HG03196 (cell line): ENCODE results near the gene LY6G5C.

Experiments used
- ATAC-seq: cut with Tn5 transposase; IDR thresholded peaks from one replicate; pipeline ENCODE4 v1.9.1; 2021; ENCODE audit not compliant: unreplicated experiment

LY6G5C gene

DNA sequence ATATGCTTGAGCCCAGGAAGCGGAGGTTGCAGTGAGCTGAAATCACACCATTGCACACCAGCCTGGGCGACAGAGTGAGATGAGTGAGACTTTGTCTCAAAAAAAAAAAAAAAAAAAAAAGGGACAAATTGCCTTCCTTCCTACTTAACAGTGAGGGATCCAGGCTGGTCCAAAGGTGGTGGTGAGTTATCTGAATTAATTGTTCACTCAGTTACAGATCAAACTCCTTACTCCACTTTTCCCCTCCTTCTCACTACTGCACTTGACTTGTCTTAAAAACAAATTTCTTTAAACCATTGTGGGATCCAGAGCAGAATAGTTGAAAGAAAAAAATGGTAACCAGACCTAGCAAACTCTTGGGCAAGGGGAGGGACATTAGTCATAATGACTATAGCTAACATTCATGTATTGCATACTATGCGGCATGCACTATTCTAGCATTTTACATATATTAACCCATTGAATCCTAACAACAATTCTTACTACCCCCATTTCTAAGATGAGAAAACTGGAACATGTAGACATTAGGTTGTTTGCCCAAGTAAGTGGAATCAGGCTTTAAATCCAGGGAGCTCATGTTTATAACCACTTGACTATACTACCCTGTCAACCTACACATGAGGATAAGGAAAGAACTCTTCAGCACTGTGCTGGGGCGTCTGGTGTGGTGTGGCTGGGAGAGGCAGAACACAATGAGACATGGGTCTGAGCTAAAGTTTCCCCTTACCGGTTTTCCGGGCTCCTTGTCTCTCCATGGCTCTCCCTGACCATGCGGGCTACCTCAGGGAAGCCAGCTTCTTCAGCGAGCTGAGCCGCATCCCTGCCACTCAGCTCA is 17.5 kb downstream of the LY6G5C start:
- ATAC-seq = no peak

DNA sequence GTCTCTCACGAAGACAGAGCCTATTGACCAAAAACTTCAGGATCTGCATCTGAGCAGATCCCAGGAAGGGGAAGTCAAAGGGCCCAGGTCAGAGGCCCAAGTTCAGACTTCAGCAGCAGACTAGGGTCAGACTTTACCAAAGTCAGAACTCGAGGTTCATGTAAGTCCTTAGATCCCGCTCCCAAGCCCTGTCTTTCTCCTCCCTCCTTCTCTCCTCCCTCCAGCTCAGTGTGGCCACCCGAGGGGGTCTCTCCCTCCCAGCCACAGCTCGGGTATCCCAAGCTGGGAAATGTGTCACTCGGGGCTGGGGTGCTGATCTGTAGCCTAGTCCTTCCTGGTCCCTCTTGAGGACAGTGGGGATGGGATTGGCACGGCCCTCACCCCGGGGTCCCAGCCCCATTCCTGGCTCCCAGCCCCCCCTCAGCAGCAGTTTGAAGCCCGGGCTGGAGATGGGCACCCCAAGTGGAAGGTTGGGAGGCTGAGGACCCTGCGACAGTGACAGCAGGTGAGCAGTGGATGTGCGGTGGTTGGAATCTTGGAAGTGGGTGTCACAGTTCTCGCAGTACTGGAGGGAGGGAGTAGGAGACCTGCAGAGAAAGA is 18.6 kb downstream of the LY6G5C start:
- no peak for ATAC-seq

DNA sequence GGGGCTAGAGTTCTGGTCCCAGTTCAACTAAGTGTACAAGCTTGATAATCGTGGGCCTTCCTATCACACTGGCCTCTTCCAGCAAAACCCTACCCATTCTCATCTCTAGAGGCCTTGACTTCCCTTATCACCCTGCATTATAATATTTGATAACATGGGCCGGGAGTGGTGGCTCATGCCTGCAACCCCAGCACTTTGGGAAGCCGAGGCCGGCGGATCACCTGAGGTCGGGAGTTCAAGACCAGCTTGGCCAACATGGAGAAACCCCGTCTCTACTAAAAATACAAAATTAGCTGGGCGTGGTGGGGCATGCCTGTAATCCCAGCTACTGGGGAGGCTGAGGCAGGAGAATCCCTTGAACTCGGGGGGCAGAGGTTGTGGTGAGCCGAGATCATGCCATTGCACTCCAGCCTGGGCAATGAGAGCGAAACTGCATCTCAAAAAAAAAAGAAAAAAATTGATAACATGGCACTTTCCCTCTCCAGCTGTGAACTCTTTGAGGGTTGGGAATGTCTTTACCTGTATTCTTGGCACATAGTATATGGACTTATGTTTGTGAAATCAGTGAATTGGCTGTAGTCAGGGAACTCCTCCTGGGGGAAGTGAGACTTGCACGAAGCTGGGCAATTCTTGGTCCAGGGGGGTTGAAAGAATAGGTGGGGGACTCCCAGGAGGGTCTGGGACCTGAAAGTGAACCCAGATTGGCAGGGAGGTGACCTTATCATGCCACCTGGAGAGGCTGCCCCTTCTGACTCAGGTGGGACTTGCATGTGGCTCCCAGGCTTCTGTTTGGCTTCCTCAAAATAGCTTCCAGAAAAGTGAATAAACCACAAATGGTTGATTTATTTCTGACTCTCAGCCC is 19.4 kb downstream of the LY6G5C start:
- ATAC-seq = no peak

DNA sequence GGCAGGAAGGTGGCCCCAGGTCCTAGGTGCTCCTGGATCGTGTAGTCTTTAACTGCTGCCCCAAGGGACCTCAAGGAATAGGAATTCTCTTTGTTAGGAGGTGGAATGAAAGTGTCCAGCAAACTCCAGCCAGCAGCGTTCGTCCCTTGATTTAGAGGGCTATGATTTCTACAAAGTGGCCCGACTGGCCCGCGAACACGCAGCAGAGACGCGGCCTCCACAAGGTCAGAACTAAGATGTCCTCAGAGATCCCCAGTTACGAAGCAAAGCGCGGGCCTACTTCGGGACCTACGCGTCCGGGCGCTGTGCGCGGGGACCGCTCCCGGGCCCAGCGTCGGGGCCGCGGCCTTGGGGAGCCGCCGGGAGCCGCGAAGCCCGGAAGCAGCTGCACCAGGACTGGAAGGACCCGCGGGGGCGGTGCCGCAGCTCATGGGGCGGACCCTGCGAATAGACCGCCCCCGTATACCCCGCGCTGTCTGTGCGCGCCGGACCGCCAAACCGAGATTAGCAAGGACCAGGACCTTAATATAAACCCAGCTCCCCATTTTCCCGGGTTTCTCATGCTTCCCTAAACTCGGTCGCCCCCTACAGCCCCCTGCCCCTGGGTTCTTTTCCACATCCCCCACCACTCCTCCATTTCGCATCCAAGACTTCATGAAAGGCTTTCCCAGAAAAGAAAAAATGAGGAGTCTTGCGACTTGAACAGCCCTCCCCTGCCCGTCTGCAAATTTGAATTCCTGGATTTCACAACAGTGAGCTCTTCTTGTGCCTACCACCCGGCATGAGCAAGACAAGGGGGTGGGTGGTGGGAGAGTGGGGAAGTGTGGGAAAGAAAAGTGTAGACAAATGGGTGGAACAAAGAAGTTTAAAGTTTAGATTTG is 20.2 kb downstream of the LY6G5C start, which contains the start of gene C6orf47:
Gene C6orf47 (minus strand): TSS at position 398 of the 881 bp plus-strand sequence. CDS start 831 bp downstream, outside the sequence.
- no peak for ATAC-seq

DNA sequence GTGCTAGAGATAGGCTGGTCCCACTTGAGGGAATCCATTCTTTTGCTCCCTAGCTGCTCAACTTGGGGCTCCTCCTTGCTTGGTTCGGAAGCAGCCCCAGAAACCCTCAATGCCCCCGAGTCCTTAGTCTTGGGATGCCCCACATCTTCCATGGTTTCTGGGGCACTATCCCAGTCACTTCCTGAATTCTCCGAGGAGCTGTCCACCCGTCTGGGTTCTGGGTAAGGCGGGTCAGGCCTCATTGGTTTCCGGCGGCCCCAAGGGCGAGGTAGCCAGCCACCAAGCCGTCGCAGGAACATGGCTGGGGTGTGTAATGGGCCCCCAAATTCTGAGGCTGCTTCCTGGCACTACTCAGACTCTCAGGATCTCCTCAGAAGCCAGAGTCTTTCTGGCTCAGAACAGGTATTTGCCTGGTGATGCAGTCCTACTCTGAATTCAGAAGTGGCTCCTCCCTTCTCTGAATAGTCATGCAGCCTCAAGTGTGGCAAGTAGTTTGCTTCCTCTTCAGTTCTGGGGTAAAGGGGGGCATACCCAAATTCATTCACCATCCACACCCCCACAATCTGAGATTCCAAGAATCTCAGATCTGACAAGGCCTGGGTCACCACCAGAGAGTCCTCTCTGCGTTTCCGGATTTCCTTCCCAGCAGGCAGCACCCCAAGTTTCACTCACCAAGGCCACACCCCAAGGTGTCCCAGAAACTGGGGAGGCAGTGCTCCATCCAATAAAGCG is 21.1 kb downstream of the LY6G5C start:
- ATAC-seq = no peak

DNA sequence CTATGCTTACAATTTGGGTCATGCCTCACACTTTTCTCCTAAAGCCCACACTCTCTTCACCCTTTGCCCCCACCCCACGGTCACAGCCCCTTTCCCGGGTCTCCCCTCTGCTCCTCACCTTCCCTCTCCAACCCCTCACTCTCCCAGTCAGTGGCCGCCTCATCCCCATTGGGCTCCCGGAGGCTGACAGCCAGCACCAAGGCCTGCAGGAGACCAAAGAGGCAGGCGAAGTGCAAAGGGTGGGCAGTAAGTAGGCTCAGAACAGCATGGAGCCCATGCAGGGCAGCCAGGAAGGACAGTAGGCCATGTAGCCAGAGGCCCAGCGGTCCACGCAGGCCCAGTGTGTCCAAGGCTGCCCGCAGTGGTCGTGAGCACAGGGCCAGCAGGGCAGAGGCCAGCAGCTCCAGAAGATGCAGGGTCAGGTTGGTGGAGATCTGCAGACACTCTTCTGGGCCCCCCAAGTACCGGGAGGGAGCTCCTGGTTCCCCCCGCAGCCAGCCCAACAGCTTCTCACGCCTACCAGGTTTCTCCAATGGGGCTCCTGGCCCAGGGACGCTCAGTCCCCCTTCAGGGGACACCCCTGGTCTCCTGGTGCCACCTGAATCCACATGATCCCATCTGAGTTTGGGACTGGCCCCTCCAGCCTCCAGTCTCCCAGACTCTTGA is 21.8 kb downstream of the LY6G5C start:
- no peak for ATAC-seq

DNA sequence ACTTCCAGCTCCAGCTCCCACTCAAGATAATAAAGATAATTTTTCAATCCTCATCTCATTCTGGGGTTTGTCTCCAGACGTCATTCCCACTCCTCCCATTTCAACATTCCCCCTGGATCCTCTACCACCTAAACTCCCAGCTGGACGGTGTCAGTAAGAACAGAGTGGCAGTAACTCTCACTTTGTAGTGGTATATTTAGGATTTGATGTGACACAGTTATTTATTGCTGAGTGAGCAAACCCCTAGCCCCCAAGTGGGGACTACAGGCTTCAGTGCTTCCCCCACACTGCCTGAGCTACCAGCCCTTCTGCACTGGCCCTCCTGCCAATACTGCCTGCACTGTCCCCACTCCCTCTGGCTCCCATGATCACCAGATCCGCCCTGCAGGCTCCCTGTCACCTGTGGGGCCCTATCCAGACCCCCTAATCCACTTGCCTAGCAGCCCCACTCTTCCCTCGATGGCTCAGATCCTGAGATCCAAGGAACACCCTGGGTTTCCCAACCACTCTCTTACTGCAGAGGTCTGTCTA is 22.6 kb downstream of the LY6G5C start:
- no peak for ATAC-seq

DNA sequence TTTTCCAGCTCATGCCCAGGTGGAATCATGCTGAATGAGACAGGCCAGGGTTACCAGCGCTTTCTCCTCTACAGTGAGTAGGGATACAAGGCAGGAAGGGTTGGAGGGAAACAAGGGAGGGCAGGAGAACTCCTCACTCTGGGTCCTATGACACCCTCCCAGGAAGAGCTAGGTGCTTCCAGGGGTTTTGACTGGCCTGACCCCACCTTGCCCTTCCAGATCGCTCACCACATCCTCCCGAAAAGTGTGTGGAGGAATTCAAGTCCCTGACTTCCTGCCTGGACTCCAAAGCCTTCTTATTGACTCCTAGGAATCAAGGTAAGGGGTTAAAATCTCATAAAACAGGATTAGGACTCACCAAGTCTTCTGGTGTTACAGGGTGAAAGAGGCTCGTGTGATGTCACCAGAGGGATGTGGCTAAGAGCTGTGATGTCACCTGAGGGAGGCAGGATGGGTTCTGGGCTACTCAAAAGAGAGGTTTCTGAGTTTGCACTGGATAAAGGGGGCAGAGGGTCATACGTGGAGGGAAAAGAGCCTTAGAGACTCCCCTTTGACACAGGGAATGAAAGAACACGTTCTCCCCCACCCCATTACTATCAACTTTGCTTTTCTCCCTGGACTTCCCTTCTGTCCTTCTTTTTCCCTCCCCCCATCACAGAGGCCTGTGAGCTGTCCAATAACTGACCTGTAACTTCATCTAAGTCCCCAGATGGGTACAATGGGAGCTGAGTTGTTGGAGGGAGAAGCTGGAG is 23.3 kb downstream of the LY6G5C start:
- ATAC-seq = no peak

DNA sequence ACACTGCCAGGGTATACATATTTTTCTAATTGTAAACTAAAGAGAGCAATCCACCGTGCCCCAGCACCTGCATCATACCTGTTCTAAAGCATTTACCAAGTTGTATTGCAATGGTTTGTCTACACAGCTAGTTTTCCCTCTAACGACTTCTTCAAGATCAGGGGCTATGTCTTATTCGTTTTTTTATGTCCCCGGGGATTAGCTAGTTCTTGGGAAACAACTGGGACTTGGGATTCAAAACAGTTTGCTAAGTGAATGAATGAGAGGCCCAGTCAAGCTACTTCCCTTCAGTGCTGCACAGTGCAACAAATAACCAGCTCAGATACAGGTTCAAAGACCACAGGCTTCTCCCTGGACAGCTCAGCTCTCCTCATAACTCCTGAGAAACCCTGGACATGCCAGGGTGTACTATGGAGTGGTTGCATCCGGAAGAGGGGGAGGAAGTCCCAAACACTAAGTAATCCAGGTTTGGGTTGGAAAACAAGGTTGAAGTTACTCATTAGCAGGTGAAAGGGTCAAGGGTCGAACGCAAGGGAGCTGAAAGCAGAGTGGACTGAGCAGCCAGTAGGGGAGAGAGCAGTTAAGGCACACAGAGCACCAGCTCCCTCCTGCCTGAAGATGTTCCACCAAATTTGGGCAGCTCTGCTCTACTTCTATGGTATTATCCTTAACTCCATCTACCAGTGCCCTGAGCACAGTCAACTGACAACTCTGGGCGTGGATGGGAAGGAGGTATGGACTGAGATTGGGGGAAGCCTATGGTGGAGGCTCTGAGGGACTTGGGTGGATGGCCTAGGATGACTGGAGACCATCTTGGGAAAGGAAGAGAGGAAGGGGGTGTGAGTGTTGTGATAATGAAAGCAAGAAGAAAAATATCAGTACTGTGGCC is 25.3 kb downstream of the LY6G5C start, which contains the start of gene APOM:
Gene APOM (plus strand): TSS at position 546 of the 889 bp plus-strand sequence. CDS start 73 bp downstream, at position 619.
- no peak for ATAC-seq

DNA sequence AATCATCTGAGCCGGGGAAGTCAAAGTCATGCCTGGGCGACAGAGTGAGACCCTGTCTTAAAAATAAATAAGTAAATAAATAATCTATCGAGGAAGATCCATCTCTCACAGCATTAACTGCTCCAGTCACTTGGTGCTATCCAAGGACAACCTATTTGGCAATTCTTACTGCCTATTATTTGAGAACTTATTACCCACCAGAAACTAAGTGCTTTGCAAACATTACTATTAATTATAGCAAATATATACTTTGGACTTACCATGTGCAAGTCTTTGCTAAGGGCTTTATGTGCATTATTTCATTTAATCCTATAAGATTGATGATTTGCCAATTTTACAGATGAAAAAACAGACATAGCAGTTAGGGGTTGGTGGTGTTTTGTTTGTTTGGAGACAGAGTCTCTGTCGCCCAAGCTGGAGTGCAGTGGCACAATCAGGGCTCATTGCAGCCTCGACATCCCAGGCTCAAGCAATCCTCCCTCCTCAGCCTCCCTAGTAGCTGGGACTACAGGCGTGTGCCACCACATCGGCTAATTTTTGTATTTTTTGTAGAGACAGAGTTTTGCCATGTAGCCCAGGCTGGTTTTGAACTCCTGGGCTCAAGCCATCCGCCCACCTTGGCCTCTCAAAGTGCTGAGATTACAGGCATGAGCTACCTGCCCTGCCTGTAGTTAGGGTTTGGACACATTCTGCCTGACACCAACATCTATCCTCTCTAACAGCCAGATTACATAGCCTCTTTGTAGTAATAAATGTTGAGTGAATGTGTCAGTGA is 26.1 kb downstream of the LY6G5C start:
- ATAC-seq = no peak

DNA sequence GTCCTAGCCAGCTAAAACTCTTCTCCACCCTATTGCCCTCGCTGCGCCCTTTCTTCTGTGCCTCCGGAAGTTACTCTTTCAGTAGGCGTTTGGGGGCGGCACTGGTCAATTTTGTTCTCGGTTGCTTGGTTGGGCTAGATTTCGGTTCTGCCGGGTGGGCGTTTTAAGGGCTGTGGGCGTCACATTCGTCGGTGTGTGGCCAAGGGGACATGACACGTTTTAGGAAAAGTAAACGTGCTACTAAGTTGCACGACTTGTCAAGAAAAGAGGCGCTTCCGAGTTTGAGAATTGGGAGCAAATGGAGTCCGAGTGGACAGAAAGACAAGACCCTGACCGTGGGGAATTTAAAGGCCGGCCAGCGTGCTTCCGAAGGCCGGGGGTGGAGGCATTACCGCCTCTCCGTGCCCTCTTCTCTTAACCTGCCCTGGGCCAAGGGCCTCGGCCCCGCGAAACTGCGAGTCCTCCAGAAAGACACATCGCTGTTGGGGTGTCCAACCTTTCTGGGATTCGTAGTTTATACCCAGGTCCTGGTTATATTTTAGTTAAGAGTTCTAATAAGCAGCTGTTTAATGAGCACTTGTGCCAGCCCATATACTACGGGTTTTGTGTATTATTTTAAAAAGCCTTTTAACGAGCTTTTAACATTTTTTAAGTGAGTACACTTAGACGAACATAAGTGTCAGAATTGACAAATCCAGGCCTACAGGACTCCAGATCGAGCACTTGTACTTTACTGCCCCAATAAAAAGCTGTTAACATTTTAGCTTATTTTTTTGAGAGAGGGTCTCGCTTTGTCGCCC is 27.7 kb downstream of the LY6G5C start:
- ATAC-seq = peak; percentile 64

DNA sequence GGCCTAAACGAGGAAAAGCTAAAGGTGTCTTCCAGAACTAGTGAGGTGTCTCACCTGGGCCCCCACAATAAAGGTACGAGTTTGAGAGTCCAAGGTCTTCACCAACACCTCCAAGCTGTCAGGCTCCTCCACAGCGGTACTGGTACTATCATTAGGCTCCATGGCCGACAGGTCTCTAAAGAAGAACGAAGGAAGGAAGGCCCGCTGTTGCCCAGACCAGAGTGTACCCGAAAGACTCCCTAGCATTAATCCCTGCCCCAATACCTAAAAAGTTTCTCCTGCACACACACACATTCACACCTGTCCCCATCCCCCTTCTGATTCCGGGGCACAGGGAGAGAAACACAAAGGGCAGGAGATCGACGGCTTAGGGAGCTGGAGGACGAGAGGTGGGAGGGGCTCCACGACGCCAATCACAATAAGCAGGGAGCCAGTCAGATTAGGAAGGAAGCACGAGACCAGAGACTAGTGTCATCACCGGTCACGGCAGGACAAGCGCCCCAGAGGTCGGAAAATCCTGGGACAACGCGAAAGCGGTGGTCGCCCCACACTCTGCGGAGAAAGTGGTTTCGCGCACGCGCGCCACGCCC is 29.2 kb downstream of the LY6G5C start:
- ATAC-seq = peak; percentile 26

DNA sequence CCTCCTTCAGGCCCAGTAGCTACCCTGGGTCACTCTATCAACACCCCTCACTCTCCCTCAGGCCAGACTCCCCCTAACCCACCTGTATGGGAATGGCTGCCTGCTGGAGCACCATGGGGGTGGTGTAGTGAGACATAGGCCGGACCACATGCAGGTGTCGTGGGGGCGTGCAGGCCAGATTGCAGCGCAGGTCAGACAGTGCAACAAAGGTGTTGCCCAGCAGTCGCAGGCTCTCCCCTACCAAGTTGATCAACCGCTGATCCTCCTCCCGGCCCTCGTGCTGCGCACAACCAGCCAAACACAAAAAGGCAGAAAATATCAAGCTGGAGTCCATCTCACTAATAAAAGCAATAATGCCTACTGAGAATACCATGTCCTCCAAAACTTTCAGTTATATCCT is 35.5 kb downstream of the LY6G5C start:
- ATAC-seq = no peak

DNA sequence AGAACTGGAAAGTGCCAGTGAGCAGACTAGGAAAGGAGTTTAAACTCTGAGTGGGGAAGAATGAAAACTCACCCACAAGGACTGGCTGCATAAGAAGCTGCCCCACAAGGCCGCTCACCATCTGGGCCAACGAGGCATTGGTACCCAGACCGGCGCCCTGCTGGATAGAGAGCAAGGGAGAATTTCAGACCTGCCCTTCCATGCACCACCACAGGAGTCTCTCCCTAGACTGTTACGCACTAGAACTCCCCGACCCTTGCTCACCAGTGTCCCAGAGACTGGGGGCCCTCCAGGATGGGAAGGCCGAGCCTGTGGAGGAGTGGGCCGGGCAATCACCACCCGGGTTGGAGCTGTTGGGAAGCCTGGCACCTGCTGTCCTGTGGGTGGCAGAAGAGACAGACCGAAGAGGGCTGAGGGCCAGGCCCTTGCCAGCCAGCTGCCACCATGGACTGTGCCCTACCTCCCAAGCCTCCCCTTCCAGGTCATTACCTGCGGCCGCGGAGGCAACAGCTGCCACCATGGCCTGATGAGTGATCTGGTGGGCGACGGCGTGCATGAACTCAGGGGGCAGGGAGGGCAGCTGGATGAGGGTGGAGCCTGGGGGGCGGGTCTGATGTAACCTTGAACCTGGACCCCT is 36.9 kb downstream of the LY6G5C start:
- no peak for ATAC-seq
